Measurements from ENCODE around the gene PKNOX1. TPM values are rescaled to one million over a fixed set of nuclear protein-coding genes. Genes with fewer than 3 reads are reported as not detected.
"Not testable (repeated sequence)": the region's sequence is repeated elsewhere in the genome, so short reads cannot be mapped to it uniquely, and the experiment has no call there.

Gene PKNOX1
- total RNA-seq, 4 donors from 2014 or later = 7.4 to 28.1 (median 14.1) TPM

- Histone ChIP-seq H3K36me3 (peaks cover 0 to 12% (median 0%) of the 10 kb centered on the region in 3 donors), H3K27me3 (no peaks in the 10 kb centered on the region), H3K4me1 (no peaks in the 10 kb centered on the region), H3K9me3 (peaks cover 0 to 6% (median 0%) of the 10 kb centered on the region in 4 donors), H3K27ac (no peak overlapping the region), H3K4me3 (no peak overlapping the region)
- TF ChIP-seq CTCF (IDR thresholded peaks at IDR 0.05) (no peak), POLR2A (IDR thresholded peaks at IDR 0.05) (no peak)
- no peak for DNase-seq
Measured at GRCh38 chr21:43001316-43001715, 27.0 kb downstream of the PKNOX1 start.

GRCh38 chr21:43004926-43005325, 30.6 kb downstream of the PKNOX1 start:
- Histone ChIP-seq H3K4me3 (no peak overlapping the region), H3K36me3 (peaks cover 0 to 33% (median 0%) of the 10 kb centered on the region in 3 donors), H3K4me1 (no peaks in the 10 kb centered on the region), H3K27me3 (no peaks in the 10 kb centered on the region), H3K9me3 (peaks cover 0 to 3% (median 0%) of the 10 kb centered on the region in 4 donors), H3K27ac (no peak overlapping the region)
- TF ChIP-seq CTCF (IDR thresholded peaks at IDR 0.05) (no peak), POLR2A (IDR thresholded peaks at IDR 0.05) (no peak)
- DNase-seq = no peak

- H3K27ac ChIP-seq = no peak overlapping the region
- H3K4me1 ChIP-seq = no peaks in the 10 kb centered on the region
- DNase-seq = no peak
- TF ChIP-seq CTCF (IDR thresholded peaks at IDR 0.05) (no peak), POLR2A (IDR thresholded peaks at IDR 0.05) (no peak)
- no peaks in the 10 kb centered on the region for H3K9me3 ChIP-seq
- H3K36me3 ChIP-seq = peaks cover 0 to 33% (median 0%) of the 10 kb centered on the region in 3 donors
- H3K27me3 ChIP-seq = no peaks in the 10 kb centered on the region
- no peak overlapping the region for H3K4me3 ChIP-seq
Measured at GRCh38 chr21:43005635-43006034, 31.3 kb downstream of the PKNOX1 start.

- not testable (repeated sequence) for H3K27me3 ChIP-seq, H3K9me3 ChIP-seq, H3K27ac ChIP-seq, DNase-seq, H3K4me3 ChIP-seq, H3K4me1 ChIP-seq
- peaks cover 0 to 37% (median 0%) of the 10 kb centered on the region in 3 donors for H3K36me3 ChIP-seq
Measured at GRCh38 chr21:43006051-43006873, 31.9 kb downstream of the PKNOX1 start.

GRCh38 chr21:43006874-43007208, 32.5 kb downstream of the PKNOX1 start:
- no peaks in the 10 kb centered on the region for H3K27me3 ChIP-seq
- no peak overlapping the region for H3K27ac ChIP-seq
- no peak overlapping the region for H3K4me3 ChIP-seq
- no peak for TF ChIP-seq CTCF (IDR thresholded peaks at IDR 0.05)
- TF ChIP-seq POLR2A (IDR thresholded peaks at IDR 0.05) = no peak
- no peak for DNase-seq
- peaks cover 0 to 43% (median 0%) of the 10 kb centered on the region in 3 donors for H3K36me3 ChIP-seq
- no peaks in the 10 kb centered on the region for H3K4me1 ChIP-seq
- H3K9me3 ChIP-seq = no peaks in the 10 kb centered on the region

GRCh38 chr21:43012596-43012995, 38.2 kb downstream of the PKNOX1 start:
- H3K27me3 ChIP-seq = no peaks in the 10 kb centered on the region

More at GRCh38 chr21:43012596-43012995, 38.2 kb downstream of the PKNOX1 start:
- Histone ChIP-seq H3K4me3 (no peak overlapping the region), H3K27ac (no peak overlapping the region), H3K9me3 (no peaks in the 10 kb centered on the region), H3K4me1 (peaks cover 0 to 4% (median 0%) of the 10 kb centered on the region in 4 donors), H3K36me3 (peaks cover 0 to 62% (median 0%) of the 10 kb centered on the region in 3 donors)
- no peak for DNase-seq
- TF ChIP-seq POLR2A (IDR thresholded peaks at IDR 0.05) (no peak), CTCF (IDR thresholded peaks at IDR 0.05) (no peak)

Measured in Peyer's patch (tissue), 4 donors.